ENCODE results near the gene BLACAT1. TPM values are rescaled to one million over a fixed set of nuclear protein-coding genes. Genes with fewer than 3 reads are reported as not detected.

The BLACAT1 gene
- total and polyA plus RNA-seq, 7 donors = 0.36 to 0.51 TPM; not detected in 5

DNA sequence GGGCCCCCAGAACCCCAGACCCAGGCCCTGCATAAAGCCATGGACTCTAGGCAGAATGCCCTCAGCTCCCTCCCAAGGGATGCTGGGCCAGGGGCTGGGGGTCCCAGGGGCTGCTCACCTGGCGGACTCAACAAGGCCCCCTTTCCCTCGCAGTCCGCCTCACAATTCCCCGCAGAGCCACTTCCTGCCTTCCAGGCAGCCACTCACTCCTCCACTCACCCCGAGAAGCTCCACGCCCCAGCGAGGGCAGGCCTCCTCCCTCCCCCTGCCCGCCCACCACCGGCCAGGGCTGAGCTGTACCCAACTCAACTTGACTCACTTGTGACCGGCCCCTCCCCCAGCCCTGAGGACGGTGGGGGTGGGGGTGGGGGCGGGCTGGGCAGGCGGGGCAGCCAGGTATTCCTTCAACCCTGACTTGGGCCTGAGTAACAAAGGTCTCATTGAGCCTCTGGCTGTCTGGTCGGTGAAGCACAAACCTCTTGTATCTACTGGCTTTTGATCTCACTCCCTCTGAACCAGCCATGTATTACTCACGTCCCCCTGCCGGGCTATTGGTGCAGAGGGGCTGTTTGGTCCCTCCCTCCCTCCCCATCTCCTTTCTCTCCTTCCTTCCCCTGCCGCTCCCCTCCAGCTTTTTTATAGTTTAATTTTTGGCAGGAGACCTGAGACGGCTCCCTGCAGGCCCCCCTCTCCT, 5.9 kb downstream of the BLACAT1 start:
- intact Hi-C loops (cut with DNase I) = no loop called here
- peaks cover 21 to 55% (median 42%) of the 10 kb centered on the region in 3 donors for H3K27me3 ChIP-seq
- H3K4me3 ChIP-seq = no peak overlapping the region
- WGBS, 2 donors = 10 to 33% methylated on average over 18 of the region's 18 CpGs
- peaks cover 0 to 12% (median 6%) of the 10 kb centered on the region in 4 donors for H3K4me1 ChIP-seq
- H3K36me3 ChIP-seq = no peaks in the 10 kb centered on the region
- DNase-seq = no peak
- H3K9me3 ChIP-seq = no peaks in the 10 kb centered on the region
- TF ChIP-seq, protein P1, sequence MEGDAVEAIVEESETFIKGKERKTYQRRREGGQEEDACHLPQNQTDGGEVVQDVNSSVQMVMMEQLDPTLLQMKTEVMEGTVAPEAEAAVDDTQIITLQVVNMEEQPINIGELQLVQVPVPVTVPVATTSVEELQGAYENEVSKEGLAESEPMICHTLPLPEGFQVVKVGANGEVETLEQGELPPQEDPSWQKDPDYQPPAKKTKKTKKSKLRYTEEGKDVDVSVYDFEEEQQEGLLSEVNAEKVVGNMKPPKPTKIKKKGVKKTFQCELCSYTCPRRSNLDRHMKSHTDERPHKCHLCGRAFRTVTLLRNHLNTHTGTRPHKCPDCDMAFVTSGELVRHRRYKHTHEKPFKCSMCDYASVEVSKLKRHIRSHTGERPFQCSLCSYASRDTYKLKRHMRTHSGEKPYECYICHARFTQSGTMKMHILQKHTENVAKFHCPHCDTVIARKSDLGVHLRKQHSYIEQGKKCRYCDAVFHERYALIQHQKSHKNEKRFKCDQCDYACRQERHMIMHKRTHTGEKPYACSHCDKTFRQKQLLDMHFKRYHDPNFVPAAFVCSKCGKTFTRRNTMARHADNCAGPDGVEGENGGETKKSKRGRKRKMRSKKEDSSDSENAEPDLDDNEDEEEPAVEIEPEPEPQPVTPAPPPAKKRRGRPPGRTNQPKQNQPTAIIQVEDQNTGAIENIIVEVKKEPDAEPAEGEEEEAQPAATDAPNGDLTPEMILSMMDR (IDR thresholded peaks at IDR 0.05) = no peak
- no peak for TF ChIP-seq POLR2A (IDR thresholded peaks at IDR 0.05)
- TF ChIP-seq POLR2AphosphoS5 (IDR thresholded peaks at IDR 0.05) = no peak
- H3K27ac ChIP-seq = peak overlapping the region in 1 of 4 donors; percentile 23

DNA sequence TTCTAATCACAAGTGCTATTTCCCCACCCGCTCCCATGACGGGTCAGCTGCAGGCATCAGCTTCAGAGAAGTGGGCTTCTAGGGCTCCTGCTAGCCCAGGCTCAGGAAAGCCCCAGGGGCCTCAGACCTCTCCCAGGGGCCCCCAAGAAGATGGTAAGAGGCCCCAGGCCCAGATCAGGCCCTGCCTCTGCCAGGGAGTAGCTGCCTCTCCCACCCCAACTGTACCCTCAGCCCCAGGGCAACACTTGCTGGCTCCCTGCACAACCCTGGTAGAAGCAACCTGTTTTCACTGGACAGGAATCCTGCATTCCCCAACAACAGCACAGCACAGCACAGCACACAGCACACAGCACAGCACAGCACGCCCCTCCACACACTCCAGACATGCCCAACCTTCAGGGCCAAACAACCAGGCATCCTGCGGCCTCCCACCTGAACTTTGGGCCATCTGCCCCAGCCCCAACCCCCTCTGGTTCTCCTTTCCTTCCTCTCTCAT, 6.5 kb downstream of the BLACAT1 start:
- no peak for DNase-seq
- H3K27me3 ChIP-seq = peaks cover 16 to 49% (median 36%) of the 10 kb centered on the region in 3 donors
- no peak overlapping the region for H3K4me3 ChIP-seq
- no peaks in the 10 kb centered on the region for H3K9me3 ChIP-seq
- peaks cover 0 to 18% (median 9%) of the 10 kb centered on the region in 4 donors for H3K4me1 ChIP-seq
- WGBS, 2 donors = 38 to 74% methylated on average over 4 of the region's 4 CpGs
- peak overlapping the region in 1 of 4 donors; percentile 23 for H3K27ac ChIP-seq
- H3K36me3 ChIP-seq = no peaks in the 10 kb centered on the region
- TF ChIP-seq, protein P1 (IDR thresholded peaks at IDR 0.05) = no peak
- TF ChIP-seq EP300 (IDR thresholded peaks at IDR 0.05) = no peak
- TF ChIP-seq POLR2AphosphoS5 (IDR thresholded peaks at IDR 0.05) = no peak
- no peak for TF ChIP-seq POLR2A (IDR thresholded peaks at IDR 0.05)
- intact Hi-C loops (cut with DNase I) = no loop called here

DNA sequence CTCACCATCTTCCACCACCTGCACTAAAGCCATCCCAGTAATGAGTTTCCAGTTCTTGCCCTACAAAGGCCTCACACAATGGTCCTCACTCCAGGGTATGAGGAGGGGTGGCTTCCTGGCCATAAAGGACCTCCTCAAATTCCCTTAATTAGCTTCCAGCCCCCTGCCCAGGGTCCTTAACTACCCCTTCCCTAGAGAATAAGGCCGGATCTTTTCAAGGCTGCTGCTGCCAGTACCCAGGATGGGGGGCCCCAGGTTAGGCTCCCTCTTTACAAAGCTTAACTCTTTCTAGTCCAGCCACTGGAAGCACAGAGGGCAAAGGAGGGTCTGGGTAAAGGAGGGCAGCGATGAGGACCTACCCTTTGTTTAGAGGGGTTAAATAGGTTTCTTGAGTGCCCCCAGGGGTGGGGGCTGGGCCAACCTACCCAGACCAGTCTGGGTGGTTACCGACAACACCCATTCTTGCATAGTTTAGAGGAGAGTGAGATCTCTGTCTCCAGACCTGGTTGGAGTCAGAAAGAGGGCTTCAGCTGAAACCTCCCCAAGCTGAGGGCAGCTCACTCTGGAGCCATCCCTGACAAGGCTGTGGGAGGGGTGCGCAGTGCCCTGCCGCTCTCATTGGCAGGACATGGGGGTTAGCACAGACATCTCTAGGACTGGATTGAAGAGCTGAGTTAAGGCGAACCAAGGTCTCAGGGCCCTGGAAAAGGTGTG, 7.1 kb downstream of the BLACAT1 start:
- intact Hi-C loops (cut with DNase I) = no loop called here
- WGBS, 2 donors = 69 to 84% methylated on average over 6 of the region's 6 CpGs
- peak overlapping the region in 1 of 4 donors; percentile 23 for H3K27ac ChIP-seq
- H3K27me3 ChIP-seq = peaks cover 11 to 43% (median 30%) of the 10 kb centered on the region in 3 donors
- H3K4me1 ChIP-seq = peaks cover 0 to 22% (median 12%) of the 10 kb centered on the region in 4 donors
- no peak overlapping the region for H3K4me3 ChIP-seq
- H3K36me3 ChIP-seq = no peaks in the 10 kb centered on the region
- H3K9me3 ChIP-seq = no peaks in the 10 kb centered on the region
- no peak for TF ChIP-seq POLR2A (IDR thresholded peaks at IDR 0.05)
- TF ChIP-seq EP300 (IDR thresholded peaks at IDR 0.05) = no peak
- TF ChIP-seq, protein P1 (IDR thresholded peaks at IDR 0.05) = no peak
- no peak for TF ChIP-seq POLR2AphosphoS5 (IDR thresholded peaks at IDR 0.05)
- no peak for DNase-seq

DNA sequence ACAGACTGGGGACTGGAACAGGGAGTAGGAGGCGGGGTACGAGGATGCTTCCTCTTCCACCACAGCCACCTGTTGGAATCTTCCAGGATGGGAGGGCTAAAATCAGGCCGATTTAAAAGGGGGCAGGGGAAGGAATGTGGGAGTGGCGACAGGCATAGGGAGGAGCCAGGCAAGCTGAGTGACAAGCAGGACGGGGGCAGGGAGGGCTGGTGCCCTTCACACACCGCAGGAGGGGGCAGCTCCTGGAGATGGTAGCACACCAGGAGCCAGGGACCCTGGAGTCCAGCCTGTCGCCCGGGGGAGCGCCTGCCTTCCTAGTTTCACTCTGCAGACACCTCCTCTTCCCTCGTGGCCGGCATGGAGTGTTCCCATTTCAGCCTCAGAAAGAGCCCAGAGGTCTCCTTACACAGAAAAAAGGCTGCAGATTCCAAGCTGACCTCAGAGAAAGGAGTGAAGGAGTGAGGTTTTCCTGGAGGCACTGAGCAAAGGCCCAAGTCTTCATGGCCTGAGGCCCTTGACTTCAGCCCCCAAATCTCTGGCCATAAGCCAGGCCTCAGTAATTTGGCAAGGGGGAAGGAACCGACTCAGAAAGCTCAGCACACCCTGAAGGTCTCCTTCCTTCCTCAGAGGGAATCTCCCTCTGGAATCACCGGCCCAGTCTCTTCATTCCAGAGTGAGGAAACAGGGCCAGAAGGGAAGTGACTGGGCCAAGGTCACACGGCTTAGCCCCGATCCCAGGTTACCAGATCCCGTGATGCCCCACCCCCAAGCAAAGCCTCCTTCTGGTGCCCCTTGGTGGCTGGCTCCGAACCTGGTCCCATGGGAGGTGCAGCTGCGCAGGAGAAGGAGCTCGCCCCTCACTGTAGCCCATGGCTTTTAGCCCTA, 8.1 kb downstream of the BLACAT1 start:
- TF ChIP-seq POLR2A (IDR thresholded peaks at IDR 0.05) = no peak
- no peak for TF ChIP-seq EP300 (IDR thresholded peaks at IDR 0.05)
- no peak for TF ChIP-seq POLR2AphosphoS5 (IDR thresholded peaks at IDR 0.05)
- TF ChIP-seq, protein P1 (IDR thresholded peaks at IDR 0.05) = no peak
- Histone ChIP-seq H3K27ac (no peak overlapping the region), H3K36me3 (no peaks in the 10 kb centered on the region), H3K4me3 (no peak overlapping the region), H3K4me1 (peaks cover 0 to 22% (median 12%) of the 10 kb centered on the region in 4 donors), H3K27me3 (peaks cover 1 to 33% (median 20%) of the 10 kb centered on the region in 3 donors), H3K9me3 (no peaks in the 10 kb centered on the region)
- 59 to 67% methylated on average over 19 of the region's 19 CpGs for WGBS, 2 donors
- intact Hi-C loops (cut with DNase I) = no loop called here
- DNase-seq = no peak
